K562 (cell line): ENCODE measurements around the gene OSCP1. TPM values are rescaled to one million over a fixed set of nuclear protein-coding genes. Genes with fewer than 3 reads are reported as not detected.

Experiments
- BRCA1 ChIP-seq, 2 experiments: fragments of 450-650 bp in 1 of 2; sonication (generic) in 1 of 2; formaldehyde crosslinking in 1 of 2; IDR thresholded peaks; 2 replicates each; pipeline versions ENCODE4 v1.5.0 to v1.6.1; 2017 to 2020; ENCODE audit warnings: mild to moderate bottlenecking in 1 of 2, missing genetic modification reagents in 1 of 2
- CBX2 ChIP-seq: fragments of 200-600 bp; sonication (generic); IDR thresholded peaks from one replicate; pipeline ENCODE4 v1.6.1; 2012; ENCODE audit warnings: mild to moderate bottlenecking, low read length, inconsistent platforms; ENCODE audit not compliant: insufficient read depth, poor library complexity, severe bottlenecking
- CREM ChIP-seq: IDR thresholded peaks from 2 replicates; pipeline ENCODE4 v1.6.1; 2014; ENCODE audit warnings: antibody characterized with exemption, low read depth
- ETV5 ChIP-seq: sonication (generic); formaldehyde crosslinking; IDR thresholded peaks from 2 replicates; pipeline ENCODE4 v1.4.0; 2020; ENCODE audit warnings: low read depth, mild to moderate bottlenecking, missing genetic modification reagents
- FOXA1 ChIP-seq: fragments of 450-650 bp; IDR thresholded peaks from 2 replicates; pipeline ENCODE4 v1.6.1; 2016; ENCODE audit warnings: mild to moderate bottlenecking, borderline replicate concordance
- MYNN ChIP-seq, 2 experiments: sonication (generic); formaldehyde crosslinking in 1 of 2; IDR thresholded peaks; 2 replicates each; pipeline versions ENCODE4 v1.5.0 to v1.6.1; 2016 to 2020; ENCODE audit warnings: antibody characterized with exemption in 1 of 2, missing genetic modification reagents in 1 of 2
- SAFB2 ChIP-seq: fragments of 200-400 bp; formaldehyde crosslinking; IDR thresholded peaks from 2 replicates; pipeline ENCODE4 v1.6.1; 2018; ENCODE audit warnings: borderline replicate concordance, low read length, low read depth, moderate library complexity; ENCODE audit not compliant: severe bottlenecking
- SMC3 ChIP-seq: conservative IDR thresholded peaks from 2 replicates; pipeline ENCODE4 v1.6.1; 2011; ENCODE audit warnings: low read depth, low read length, improper control_type of control experiment; ENCODE audit not compliant: insufficient read depth
- SRSF3 ChIP-seq: fragments of 200-400 bp; formaldehyde crosslinking; IDR thresholded peaks from 2 replicates; pipeline ENCODE4 v1.6.1; 2016; ENCODE audit warnings: mild to moderate bottlenecking, low read length, moderate library complexity; ENCODE audit not compliant: insufficient read depth
- ZBTB26 ChIP-seq: fragments of 450-650 bp; formaldehyde crosslinking; IDR thresholded peaks from 2 replicates; pipeline ENCODE4 v1.4.0; 2022; ENCODE audit warnings: missing genetic modification characterization
- ZBTB5 ChIP-seq: fragments of 450-650 bp; IDR thresholded peaks from 2 replicates; pipeline ENCODE4 v1.6.1; 2017; ENCODE audit warnings: antibody characterized with exemption
- polyA plus RNA-seq, 8 experiments: library from polyadenylated mRNA; depleted of rRNA in 4 of 8; stranded (reverse) in 5 of 8; unstranded in 3 of 8; fragments of >200 nt; fragmentation: Nextera tagmentation in 2 of 8; fragmentation: Illumina TruSeq in 1 of 8; extraction: Ambion mirVana in 2 of 8; extraction: Trizol in 1 of 8; gene quantifications; 2 replicates each; pipeline versions ENCODE4 v1.2.1 to v1.2.3, GENCODE V29; 2011 to 2014; ENCODE audit warnings: inconsistent platforms in 1 of 8, missing spikeins in 1 of 8
- total RNA-seq, 7 experiments: library from RNA; depleted of rRNA in 6 of 7; stranded (reverse); fragments of >200 nt in 6 of 7; fragmentation: Illumina TruSeq in 2 of 7; extraction: Trizol in 2 of 7; gene quantifications; 2 replicates each; pipeline versions ENCODE4 v1.2.1 to v1.2.3, GENCODE V29; 2011 to 2021; ENCODE audit warnings: low replicate concordance in 1 of 7
- TF ChIP-seq, protein P1 (sequence below): sonication (generic); IDR thresholded peaks from 2 replicates; pipeline ENCODE4 v1.6.1; 2016

The OSCP1 gene
- total and polyA plus RNA-seq, 9 of the 15 experiments (the other 6 are each of a cell fraction or from before 2014, with no cell fraction given), result 0.15 to 0.40 (median 0.33) TPM; not detected in 5

DNA sequence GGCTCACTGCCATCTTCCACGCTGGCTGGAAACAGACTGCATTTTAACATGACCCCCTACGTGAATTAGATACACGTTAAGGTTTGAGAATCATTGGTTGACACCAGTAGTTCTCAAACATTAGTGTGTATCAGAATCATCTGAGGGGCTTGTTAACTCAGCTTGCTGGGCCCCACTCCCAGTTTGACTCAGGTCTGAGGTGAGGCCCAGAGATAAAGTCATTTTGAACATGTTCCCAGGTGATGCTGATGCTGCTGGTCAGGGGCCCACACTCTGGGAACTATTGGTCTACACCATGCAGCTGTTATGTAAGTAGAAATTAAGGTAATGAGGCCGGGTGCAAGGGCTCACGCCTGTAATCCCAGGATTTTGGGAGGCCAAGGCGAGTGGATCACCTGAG is 53.9 kb downstream of the OSCP1 start (continued):
- TF ChIP-seq ZBTB26 (CRISPR knock-in tag), result 0 out of 2 replicates have a peak, but pooled peaks have one; percentile 38
- TF ChIP-seq MYNN (IDR thresholded peaks at IDR 0.05), result no peak
- no peak for TF ChIP-seq MYNN (CRISPR knock-in tag; IDR thresholded peaks at IDR 0.05)
- 0 out of 2 replicates have a peak, but pooled peaks have one; percentile 28 for TF ChIP-seq ETV5
- no peak for TF ChIP-seq BRCA1 (IDR thresholded peaks at IDR 0.05)
- 0 out of 2 replicates have a peak, but pooled peaks have one; percentile 63 for TF ChIP-seq BRCA1 (CRISPR knock-in tag; IDR thresholded peaks at IDR 0.05)
- TF ChIP-seq SMC3, result no peak
- no peak for TF ChIP-seq CBX2
- TF ChIP-seq SRSF3, result no peak
- TF ChIP-seq ZBTB5, result no peak
- TF ChIP-seq, protein P1, sequence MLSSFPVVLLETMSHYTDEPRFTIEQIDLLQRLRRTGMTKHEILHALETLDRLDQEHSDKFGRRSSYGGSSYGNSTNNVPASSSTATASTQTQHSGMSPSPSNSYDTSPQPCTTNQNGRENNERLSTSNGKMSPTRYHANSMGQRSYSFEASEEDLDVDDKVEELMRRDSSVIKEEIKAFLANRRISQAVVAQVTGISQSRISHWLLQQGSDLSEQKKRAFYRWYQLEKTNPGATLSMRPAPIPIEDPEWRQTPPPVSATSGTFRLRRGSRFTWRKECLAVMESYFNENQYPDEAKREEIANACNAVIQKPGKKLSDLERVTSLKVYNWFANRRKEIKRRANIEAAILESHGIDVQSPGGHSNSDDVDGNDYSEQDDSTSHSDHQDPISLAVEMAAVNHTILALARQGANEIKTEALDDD, result no peak
- no peak for TF ChIP-seq FOXA1
- TF ChIP-seq SAFB2, result no peak
- TF ChIP-seq CREM, result no peak
